HG03025 (cell line): Measurements from ENCODE around the gene GABBR2.
"Not testable (repeated sequence)": the region's sequence is repeated elsewhere in the genome, so short reads cannot be mapped to it uniquely, and the experiment has no call there.

ENCODE experiments used
- ATAC-seq: cut with Tn5 transposase; IDR thresholded peaks from one replicate; pipeline ENCODE4 v1.9.1; 2021; ENCODE audit warnings: mild to moderate bottlenecking, moderate library complexity; ENCODE audit not compliant: unreplicated experiment, low FRiP score

Gene GABBR2

DNA sequence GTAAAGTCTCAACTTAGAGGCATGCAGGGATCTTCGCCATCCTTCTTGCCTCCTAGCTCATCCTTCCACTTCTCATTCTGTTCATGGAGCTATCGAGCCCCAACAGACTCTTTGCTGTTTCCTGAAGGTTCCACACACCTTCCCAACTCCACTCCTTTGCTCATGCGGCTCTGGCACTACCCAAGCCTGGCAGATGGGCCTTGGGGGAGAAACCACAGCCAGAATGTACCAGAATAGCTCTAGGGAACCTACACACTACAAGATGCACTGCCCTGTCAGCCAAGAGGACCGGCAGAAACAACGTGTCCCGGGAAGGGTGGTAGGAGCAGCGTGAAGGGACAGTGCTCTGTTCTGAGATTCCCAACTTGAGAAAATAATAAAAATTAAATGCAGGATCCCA lies 178.9 kb downstream of the GABBR2 start:
- no peak for ATAC-seq

GRCh38 chr9:98523231-98523901 lies 185.4 kb downstream of the GABBR2 start:
- no peak for ATAC-seq

DNA sequence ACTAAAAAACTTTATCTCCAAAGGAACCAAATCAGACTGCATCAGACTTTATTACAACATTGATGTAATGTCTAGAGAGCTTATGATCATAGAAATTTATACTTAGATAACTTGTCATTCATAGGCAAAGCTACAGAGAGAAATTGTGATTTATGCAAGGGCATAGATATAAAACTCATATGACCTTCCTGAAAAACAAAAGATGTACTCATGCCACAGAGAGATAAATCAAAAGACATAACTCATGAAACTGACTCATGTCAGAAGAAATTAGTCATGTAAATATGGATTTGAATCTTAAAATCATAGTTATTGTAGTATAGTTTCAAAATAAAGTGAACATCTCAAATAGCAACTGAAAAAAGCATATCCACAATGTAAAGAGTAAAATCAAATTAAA lies 186.2 kb downstream of the GABBR2 start:
- no peak for ATAC-seq

- ATAC-seq: no peak
Observed at GRCh38 chr9:98521141-98521540, 187.6 kb downstream of the GABBR2 start.

DNA sequence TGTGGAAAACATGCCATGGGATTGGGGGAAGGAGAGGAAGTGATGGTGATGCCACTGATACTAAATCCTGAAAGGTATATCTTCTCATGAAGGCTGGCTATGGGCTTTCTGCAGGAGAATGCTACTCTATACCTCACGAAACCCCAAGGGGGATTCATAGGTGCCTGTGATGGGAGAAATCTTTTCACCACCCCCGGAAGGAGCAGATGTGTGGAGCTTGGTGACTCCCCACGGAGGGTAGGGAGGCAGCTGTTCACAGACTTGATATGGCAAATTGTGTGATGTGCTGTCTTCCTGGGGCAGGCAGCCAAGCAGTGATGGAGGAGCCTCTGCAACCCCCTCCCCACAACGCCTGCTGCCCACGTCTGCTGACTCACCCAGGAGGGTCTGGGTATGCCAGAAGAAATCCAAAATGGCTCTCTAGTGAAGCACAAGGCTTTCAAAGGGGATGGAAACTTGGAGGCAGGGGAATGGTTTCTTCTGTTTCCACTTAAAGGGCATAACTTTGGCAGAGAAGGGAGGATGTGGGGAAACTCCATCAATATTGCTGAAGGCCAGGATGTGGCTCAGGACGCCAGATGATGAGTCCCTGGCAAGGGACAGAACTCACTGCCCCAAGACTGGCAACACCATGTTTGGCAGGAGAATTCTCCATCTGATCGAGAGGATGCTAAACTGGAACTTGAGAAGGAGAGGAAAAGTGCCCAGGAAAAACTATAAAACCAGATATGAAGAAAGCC lies 188.3 kb downstream of the GABBR2 start:
- ATAC-seq: no peak

GRCh38 chr9:98519641-98520040 lies 189.1 kb downstream of the GABBR2 start:
- ATAC-seq: no peak

GRCh38 chr9:98518556-98518955 lies 190.2 kb downstream of the GABBR2 start:
- no peak for ATAC-seq

DNA sequence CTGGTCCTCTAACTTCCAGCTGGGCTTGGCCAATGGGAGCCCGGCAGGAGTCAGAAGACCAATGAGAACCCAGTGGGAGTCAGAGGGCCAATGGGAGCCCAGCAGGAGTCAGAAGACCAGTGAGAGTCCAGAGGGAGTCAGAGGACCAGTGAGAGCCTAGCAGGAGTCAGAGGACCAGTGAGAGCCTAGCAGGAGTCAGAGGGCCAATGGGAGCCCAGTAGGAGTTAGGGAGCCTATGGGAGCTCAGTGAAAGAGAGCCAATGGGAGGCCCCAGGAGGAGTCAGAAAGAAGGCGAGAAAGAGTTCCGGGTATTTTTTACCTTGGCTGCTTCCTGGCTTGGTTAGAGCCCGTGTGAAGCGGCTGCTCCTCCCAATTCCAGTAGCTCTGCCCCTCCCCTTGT lies 191.0 kb downstream of the GABBR2 start:
- no peak for ATAC-seq

DNA sequence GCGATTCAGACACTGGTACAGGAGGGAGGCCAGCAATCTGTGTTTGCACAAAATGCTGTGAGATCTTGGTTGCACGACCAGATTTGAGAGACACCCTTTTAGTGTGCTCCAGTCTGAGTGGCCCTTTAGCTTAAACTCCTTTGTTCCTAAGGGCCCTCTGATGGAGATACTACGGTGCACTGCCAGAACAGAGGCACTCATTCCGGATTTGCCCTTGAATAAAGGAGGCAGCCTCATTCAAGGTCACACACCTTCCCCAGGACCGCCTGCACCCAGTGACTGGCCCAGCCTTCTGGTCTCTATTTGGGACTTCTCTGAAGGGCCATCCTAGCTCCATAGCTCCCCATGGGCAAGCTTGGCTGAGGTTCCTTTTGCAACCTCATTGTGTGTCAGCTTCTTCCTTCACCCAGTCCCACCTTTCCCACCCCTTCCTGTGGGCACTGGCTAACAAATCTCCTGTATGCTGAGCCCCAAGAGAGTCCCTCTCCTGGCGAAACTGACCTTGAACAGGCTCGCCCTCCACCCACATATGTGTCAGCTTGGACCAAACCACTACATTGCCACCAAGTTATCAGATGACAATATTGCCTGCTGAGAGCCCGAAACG lies 191.7 kb downstream of the GABBR2 start:
- no peak for ATAC-seq

DNA sequence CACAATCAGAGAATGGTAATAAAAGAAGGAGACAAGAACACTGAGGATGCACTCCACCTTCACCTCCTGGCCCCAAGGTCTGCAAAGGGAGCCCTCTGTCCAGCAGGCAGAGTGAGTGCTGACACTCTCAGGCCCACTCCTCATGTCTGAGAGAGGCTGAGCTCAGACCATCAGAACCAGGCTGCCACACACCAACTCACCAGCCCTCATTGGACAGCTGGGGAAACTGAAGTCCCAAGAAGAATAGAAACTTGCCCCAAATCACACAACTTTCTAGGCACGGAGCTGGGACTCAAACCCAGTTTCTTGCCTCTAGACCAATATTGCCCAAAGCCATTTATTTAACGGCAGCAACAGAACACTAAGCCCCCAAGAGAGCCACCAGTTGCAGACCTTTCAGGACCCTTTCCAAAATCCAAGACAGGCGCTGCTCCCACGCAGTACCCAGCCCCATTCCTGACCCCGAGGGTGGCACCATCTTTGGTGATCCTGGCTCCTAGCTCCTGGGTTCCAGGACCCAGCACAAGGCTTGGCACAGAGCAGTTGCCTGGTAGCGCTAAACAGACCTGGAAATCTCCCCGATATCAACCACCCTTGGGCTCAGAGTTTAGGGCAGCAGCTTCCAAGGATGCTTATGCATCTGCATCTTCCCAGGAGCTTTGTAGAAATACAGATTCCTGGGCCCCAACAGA lies 192.4 kb downstream of the GABBR2 start:
- ATAC-seq: no peak

DNA sequence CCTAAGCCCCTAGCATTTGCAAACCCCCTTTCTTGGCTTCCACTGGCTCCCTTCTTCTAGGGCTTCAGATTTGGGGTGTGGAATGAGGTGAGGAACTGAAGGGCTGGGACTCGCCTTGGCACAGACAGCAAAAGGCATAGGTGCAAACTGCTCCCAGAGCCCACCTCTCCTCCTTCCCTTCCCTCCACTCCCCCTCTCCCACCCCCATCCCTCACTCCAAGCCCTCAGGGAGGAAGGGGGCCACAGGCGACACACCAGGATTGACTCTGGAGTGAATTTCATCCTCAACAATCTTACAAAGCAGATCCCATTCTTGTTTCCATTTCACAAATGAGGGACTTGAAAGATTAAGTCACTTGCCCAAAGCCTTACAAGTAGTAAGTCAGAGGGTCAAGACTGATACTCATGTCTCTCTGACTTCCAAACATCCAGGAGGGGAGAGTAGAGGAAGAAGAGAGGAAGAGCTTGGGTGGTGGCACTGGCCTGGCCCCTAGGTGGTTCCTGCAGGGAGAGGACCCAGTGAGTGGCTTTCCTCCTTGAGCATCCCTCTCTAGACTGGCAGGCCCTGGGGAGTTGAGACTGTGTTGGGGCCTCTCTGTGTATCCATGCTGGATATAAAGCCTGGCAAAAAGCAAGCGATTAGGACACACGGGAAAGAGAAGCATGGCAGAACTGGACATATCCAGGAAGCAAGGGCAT lies 193.1 kb downstream of the GABBR2 start:
- no peak for ATAC-seq

DNA sequence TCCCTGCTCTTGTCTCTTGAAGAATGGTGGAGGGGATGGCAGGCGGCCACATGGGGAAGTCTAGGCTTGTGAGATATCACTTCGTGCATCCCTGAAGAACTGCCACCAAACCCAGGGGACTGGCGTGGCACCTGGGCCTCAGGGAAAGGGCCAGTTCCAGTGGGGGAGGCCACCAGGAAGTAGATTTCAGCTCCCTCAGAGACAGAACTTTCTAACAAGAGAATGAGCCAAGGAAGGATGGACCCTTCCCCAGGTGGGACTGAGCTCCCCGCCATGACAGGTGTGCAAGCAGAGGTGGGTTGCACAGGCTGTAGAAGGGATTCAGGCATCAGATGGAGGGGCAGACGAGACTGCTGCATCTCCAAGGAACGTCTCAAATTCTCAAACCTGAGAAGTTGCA lies 193.9 kb downstream of the GABBR2 start:
- no peak for ATAC-seq

DNA sequence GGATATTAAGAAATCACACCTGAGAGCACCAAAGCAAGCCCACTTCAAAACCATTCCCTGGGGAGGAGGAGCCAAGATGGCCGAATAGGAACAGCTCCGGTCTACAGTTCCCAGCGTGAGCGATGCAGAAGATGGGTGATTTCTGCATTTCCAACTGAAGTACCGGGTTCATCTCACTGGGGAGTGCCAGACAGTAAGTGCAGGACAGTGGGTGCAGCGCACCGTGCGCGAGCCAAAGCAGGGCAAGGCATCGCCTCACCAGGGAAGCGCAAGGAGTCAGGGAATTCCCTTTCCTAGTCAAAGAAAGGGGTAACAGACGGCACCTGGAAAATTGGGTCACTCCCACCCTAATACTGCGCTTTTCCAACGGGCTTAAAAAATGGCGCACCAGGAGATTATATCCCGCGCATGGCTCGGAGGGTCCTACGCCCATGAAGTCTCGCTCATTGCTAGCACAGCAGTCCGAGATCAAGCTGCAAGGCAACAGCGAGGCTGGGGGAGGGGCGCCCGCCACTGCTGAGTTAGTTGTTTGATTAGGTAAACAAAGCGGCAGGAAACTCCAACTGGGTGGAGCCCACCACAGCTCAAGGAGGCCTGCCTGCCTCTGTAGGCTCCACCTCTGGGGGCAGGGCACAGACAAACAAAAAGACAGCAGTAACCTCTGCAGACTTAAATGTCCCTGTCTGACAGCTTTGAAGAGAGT lies 200.4 kb downstream of the GABBR2 start:
- ATAC-seq: not testable (repeated sequence)

DNA sequence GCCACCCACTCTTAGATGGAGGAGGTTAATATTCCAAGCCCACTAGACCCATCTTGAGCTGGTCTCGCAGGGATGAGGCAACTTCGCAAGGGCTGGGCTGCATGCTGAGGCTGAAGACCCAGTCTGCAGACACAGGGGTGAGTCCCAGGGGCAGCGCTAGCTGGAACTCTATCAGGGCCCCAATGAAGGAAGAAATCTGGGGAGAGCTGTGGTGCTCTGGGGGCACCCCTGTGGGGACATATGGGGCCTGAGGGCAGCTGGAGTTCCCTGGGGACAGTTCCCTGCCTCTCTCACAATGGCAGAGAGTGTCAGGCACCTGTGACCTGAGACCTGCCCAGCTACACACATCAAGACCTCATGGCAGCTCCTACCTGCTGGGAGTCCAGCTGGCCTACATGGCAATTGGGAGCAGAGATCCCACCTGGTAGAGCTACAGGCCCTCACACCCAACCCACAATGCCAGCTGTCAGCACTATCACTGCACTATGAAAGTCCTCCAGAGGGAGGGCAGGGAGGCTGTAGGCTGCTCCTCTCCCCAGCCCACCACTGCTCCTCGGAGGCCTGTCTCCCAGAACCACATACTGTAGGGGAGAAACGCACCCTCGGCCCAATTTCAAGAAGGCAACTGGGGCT lies 202.2 kb downstream of the GABBR2 start:
- no peak for ATAC-seq

DNA sequence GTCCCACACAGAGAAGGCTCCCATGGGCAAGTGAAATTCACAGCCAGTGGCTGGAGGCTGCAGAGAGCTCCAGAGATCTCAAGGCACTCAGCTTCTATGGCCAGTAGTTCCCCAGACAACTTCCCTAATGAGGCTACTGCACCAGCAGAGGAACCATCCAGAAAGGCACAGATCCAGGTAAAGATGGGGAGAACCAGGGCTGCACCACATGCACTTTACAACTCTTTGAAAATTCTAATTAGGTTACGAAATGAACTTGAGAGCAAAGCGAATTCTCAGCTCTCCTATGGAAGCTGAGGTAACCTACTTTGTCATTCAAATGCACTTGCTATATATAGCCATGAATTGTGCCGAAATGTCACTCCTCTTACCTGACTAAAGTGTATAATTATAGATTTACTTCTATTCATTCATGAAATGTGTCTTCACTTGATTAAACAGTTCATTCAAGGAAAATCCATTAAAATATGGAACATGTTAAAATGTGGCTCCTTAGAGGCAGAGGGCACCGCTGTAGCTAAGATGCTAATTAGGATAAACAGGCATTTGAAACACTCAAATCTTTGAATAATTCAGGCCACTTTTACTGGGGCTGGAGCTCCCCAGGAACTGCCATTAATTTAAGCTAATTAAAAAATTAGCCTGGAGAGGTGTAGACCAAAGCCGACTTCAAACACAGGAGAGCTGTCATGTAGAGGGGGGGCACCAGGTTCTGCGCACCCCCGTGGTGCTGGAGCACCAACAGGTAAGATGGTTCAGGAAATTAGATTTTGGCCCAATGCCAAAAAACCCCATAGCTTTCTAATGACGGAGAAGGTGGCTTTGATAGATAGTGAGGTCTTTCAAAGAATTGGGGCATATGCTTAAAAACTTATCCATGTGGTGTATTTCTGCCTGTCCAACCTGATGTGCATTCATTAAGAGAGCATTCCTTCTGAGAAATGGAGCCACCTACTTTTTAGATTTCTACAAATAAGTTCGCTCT lies 204.1 kb downstream of the GABBR2 start:
- no peak for ATAC-seq

DNA sequence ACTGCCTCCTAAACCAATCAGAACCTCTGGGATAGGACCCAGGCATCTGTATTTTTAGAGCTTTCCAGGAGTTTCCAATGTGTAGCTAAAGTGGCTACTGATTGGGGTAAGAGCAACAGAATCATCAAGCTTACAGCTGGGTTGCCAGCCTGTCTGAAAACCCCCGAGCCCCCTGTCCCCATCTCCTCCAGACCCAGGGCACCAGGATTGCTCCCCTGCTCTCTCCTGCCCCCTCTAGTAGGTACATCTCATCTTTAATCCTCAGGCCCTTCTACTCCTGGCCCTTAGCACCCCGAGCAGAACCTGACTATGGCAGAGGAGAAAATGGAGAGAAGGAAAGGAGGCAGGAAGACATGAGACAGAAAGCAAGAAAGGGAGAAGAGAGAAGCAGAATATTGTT lies 204.9 kb downstream of the GABBR2 start:
- ATAC-seq: no peak

DNA sequence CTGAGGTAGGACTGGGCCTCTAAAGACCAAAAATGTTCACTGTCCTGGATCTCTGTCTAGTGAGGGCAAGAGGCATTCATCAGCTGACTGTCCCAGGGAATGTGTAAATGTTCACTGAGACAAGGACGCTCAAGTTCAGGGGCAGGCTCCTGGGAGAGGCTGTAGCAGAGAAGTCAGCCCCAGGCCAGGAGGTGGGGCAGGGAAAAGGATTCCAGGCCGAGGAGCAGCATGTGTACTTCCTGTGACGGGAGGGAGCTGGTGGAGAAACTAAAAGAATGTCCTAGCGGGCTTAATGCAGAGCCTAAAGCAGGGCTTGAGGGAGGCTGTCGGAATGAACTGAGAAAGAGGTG lies 205.8 kb downstream of the GABBR2 start:
- no peak for ATAC-seq

- no peak for ATAC-seq
Observed at GRCh38 chr9:98502311-98502975, 206.3 kb downstream of the GABBR2 start.
